ENCODE data around the gene REXO1.

DNA sequence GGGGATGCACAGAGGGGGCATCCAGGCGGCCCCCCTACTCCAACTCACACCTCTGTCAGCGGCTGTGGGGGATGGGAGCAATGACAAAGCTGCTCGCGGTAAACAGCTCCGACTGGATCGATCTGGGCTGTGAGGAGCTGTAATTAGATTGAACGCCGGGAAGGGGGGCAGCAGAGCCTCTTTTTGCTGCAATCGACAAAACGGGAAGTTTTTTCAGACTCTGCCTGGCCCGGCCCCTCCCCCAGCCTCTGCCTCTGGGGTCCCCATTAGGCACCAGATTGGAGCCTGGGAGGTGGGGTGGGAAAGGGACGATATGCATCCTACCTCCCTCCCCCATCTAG is 78.7 kb downstream of the REXO1 start:
- TF ChIP-seq SIN3A (IDR thresholded peaks at IDR 0.05; ENCODE audit: borderline replicate concordance, insufficient read depth, low read length) = no peak
- TF ChIP-seq, protein P1, sequence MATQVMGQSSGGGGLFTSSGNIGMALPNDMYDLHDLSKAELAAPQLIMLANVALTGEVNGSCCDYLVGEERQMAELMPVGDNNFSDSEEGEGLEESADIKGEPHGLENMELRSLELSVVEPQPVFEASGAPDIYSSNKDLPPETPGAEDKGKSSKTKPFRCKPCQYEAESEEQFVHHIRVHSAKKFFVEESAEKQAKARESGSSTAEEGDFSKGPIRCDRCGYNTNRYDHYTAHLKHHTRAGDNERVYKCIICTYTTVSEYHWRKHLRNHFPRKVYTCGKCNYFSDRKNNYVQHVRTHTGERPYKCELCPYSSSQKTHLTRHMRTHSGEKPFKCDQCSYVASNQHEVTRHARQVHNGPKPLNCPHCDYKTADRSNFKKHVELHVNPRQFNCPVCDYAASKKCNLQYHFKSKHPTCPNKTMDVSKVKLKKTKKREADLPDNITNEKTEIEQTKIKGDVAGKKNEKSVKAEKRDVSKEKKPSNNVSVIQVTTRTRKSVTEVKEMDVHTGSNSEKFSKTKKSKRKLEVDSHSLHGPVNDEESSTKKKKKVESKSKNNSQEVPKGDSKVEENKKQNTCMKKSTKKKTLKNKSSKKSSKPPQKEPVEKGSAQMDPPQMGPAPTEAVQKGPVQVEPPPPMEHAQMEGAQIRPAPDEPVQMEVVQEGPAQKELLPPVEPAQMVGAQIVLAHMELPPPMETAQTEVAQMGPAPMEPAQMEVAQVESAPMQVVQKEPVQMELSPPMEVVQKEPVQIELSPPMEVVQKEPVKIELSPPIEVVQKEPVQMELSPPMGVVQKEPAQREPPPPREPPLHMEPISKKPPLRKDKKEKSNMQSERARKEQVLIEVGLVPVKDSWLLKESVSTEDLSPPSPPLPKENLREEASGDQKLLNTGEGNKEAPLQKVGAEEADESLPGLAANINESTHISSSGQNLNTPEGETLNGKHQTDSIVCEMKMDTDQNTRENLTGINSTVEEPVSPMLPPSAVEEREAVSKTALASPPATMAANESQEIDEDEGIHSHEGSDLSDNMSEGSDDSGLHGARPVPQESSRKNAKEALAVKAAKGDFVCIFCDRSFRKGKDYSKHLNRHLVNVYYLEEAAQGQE (IDR thresholded peaks at IDR 0.05; ENCODE audit: insufficient read depth in 1 of 2, low read depth in 2 of 2, low read length in 2 of 2) = no peak
- TF ChIP-seq TAF1 (IDR thresholded peaks at IDR 0.05; ENCODE audit: borderline replicate concordance, insufficient read depth, low read length) = no peak

Measured in PFSK-1 (cell line).